MCF 10A (cell line): ENCODE measurements around the gene SH2B3. TPM values are rescaled to one million over a fixed set of nuclear protein-coding genes. Genes with fewer than 3 reads are reported as not detected.

Source experiments
- BruUV-seq: library from RNA; stranded (reverse); fragments of 400-500 nt; replicated peaks from 2 replicates; lab custom pipeline; 2021; lab: Mats Ljungman, UMichigan
- CTCF ChIA-PET: fragments of 300-600 bp; sonication (Branson Sonifier 250); formaldehyde crosslinking; extraction: SDS; loops from one replicate; lab custom pipeline; 2021; ENCODE audit warnings: antibody characterized with exemption, inconsistent platforms; lab: Yijun Ruan, JAX
- POLR2A ChIA-PET: fragments of 300-600, 350-650 bp; sonication (Branson Sonifier 250); formaldehyde crosslinking; extraction: SDS; loops from one replicate; lab custom pipeline; 2020; ENCODE audit warnings: antibody characterized with exemption, inconsistent platforms; lab: Yijun Ruan, JAX
- DNase-seq: peaks from one replicate; pipeline ENCODE4 v3.0.0-alpha.2; 2018; ENCODE audit not compliant: unreplicated experiment
- H3K27ac Mint-ChIP-seq: one replicate; pipeline ENCODE4 v1.8.0; 2022; ENCODE audit warnings: mild to moderate bottlenecking, low read depth, mixed read lengths; ENCODE audit not compliant: unreplicated experiment
- H3K27me3 Mint-ChIP-seq: one replicate; pipeline ENCODE4 v1.8.0; 2022; ENCODE audit warnings: mixed read lengths; ENCODE audit not compliant: insufficient read depth, unreplicated experiment
- H3K36me3 Mint-ChIP-seq: one replicate; pipeline ENCODE4 v1.8.0; 2022; ENCODE audit warnings: mild to moderate bottlenecking, moderate library complexity, mixed read lengths; ENCODE audit not compliant: insufficient read depth, unreplicated experiment
- H3K4me1 Mint-ChIP-seq: one replicate; pipeline ENCODE4 v1.8.0; 2022; ENCODE audit warnings: mixed read lengths; ENCODE audit not compliant: insufficient read depth, unreplicated experiment
- H3K4me3 Mint-ChIP-seq: one replicate; pipeline ENCODE4 v1.8.0; 2022; ENCODE audit warnings: mild to moderate bottlenecking, moderate library complexity, mixed read lengths; ENCODE audit not compliant: unreplicated experiment
- H3K9me3 Mint-ChIP-seq: one replicate; pipeline ENCODE4 v1.8.0; 2022; ENCODE audit warnings: mixed read lengths; ENCODE audit not compliant: unreplicated experiment
- intact Hi-C: fragments of 100-400 bp; cut with micrococcal nuclease; formaldehyde crosslinking; loops from 2 replicates; pipeline ENCODE4 v1.14.1; 2022
- total RNA-seq: library from RNA; stranded (reverse); gene quantifications from 2 replicates; pipeline ENCODE4 v1.2.3, GENCODE V29; 2022
- TF ChIP-seq, protein P1 (sequence below): fragments of 200-600 bp; IDR thresholded peaks from one replicate; pipeline ENCODE4 v1.8.0; 2022; ENCODE audit warnings: antibody characterized with exemption, mild to moderate bottlenecking; ENCODE audit not compliant: unreplicated experiment

Gene SH2B3
- total RNA-seq, 1 experiment from 2014 or later: 5.1 TPM

DNA sequence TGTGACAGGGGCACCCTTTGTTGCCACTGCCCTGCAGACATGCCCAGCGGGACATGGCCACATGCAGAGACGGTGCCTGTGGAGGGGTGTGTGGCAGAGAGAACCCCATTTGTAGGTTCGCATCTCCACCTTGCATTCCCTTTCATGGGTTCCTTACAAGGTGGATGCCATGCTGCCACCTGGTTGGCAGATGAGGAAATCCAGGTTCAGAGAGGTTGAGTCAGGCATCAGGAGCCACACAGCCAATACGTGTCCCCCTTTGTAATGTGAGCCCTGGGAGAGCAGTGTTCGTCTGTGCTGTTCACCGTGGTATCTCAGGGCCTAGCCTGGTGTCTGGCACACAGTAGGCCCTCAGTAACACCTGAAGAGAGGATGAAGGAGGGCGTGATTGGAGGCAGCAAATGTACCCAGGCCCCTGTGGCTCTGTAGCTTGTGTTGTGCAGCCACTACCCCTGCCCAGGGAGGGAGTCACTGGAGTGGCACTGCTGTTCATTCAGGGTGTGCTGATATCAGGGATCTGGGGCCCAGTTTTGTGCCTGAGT lies 9.1 kb downstream of the SH2B3 start:
- CTCF ChIA-PET: no interaction called here

DNA sequence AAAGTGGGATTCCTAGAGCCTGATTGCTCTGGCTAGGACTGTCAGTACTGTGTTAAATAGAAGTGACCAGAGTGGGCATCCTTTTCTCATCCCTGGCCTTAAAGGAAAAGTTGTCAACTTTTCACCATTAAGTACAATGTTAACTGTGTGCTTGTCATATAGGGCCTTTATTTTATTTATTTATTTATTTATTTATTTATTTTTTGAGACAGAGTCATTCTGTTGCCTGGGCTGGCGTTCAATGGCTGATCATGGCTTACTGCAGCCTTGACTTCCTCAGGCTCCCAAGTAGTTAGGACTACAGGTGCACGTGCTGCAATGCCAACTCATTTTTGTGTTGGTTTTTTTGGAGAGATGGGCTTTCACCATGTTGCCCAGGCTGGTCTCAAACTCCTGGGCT lies 11.6 kb downstream of the SH2B3 start:
- TF ChIP-seq, protein P1, sequence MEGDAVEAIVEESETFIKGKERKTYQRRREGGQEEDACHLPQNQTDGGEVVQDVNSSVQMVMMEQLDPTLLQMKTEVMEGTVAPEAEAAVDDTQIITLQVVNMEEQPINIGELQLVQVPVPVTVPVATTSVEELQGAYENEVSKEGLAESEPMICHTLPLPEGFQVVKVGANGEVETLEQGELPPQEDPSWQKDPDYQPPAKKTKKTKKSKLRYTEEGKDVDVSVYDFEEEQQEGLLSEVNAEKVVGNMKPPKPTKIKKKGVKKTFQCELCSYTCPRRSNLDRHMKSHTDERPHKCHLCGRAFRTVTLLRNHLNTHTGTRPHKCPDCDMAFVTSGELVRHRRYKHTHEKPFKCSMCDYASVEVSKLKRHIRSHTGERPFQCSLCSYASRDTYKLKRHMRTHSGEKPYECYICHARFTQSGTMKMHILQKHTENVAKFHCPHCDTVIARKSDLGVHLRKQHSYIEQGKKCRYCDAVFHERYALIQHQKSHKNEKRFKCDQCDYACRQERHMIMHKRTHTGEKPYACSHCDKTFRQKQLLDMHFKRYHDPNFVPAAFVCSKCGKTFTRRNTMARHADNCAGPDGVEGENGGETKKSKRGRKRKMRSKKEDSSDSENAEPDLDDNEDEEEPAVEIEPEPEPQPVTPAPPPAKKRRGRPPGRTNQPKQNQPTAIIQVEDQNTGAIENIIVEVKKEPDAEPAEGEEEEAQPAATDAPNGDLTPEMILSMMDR: no peak
- POLR2A ChIA-PET: no interaction called here
- peaks cover 8% of the 10 kb centered on the region for H3K4me1 Mint-ChIP-seq
- CTCF ChIA-PET: no interaction called here
- H3K4me3 Mint-ChIP-seq: no peak overlapping the region
- intact Hi-C loops: no loop called here
- no peaks in the 10 kb centered on the region for H3K27me3 Mint-ChIP-seq
- no peaks in the 10 kb centered on the region for H3K9me3 Mint-ChIP-seq
- no peak for DNase-seq
- peaks cover 4% of the 10 kb centered on the region for H3K36me3 Mint-ChIP-seq
- BruUV-seq: no TSS peak
- H3K27ac Mint-ChIP-seq: no peak overlapping the region

More for the DNA sequence above, 9.1 kb downstream of the SH2B3 start:
- Mint-ChIP-seq H3K4me1 (peaks cover 8% of the 10 kb centered on the region), H3K9me3 (no peaks in the 10 kb centered on the region), H3K27me3 (no peaks in the 10 kb centered on the region), H3K36me3 (no peaks in the 10 kb centered on the region), H3K27ac (no peak overlapping the region), H3K4me3 (no peak overlapping the region)
- POLR2A ChIA-PET: no interaction called here
- no peak for DNase-seq
- intact Hi-C loops: no loop called here
- TF ChIP-seq, protein P1: no peak
- BruUV-seq: no TSS peak

DNA sequence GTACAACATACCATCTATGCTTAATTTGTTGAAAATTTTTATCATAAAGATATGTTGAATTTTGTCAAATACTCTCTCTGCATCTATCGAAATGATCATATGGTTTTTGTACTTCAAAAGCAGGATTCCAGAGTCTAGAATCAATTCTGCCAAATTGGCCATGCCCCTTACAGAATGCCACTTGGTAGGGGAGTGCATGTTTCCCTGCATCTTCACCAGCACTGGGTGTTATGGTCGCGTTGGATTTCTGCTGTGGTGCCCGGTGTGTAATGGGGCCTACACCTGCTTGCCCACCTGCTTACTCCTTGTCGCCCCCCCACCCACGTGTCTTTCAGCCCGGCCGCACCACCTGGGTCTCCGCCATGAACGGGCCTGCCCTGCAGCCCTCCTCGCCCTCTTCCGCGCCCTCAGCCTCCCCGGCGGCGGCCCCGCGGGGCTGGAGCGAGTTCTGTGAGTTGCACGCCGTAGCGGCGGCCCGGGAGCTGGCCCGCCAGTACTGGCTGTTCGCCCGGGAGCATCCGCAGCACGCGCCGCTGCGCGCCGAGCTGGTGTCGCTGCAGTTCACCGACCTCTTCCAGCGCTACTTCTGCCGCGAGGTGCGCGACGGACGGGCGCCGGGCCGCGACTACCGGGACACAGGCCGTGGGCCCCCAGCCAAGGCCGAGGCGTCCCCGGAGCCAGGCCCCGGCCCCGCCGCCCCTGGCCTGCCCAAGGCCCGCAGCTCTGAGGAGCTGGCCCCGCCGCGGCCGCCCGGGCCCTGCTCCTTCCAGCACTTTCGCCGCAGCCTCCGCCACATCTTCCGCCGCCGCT lies 12.3 kb downstream of the SH2B3 start:
- ChIA-PET POLR2A (no interaction called here), CTCF (no interaction called here)

DNA sequence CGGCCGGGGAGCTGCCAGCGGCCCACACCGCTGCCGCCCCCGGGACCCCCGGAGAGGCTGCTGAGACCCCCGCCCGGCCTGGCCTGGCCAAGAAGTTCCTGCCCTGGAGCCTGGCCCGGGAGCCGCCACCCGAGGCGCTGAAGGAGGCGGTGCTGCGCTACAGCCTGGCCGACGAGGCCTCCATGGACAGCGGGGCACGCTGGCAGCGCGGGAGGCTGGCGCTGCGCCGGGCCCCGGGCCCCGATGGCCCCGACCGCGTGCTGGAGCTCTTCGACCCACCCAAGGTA lies 12.8 kb downstream of the SH2B3 start:
- no peak overlapping the region for H3K4me3 Mint-ChIP-seq
- peaks cover 4% of the 10 kb centered on the region for H3K36me3 Mint-ChIP-seq
- ChIA-PET CTCF (interaction anchor here (0.5 to 1.4 kb wide), 2 partner anchors 22 to 1177 kb away, joined by 3 to 7 read pairs; no protein-coding TSS in a partner anchor), POLR2A (no interaction called here)
- TF ChIP-seq, protein P1: no peak
- BruUV-seq: no TSS peak
- H3K27ac Mint-ChIP-seq: no peak overlapping the region
- peaks cover 4% of the 10 kb centered on the region for H3K4me1 Mint-ChIP-seq
- no peak for DNase-seq
- no peaks in the 10 kb centered on the region for H3K27me3 Mint-ChIP-seq
- intact Hi-C loops: no loop called here
- H3K9me3 Mint-ChIP-seq: no peaks in the 10 kb centered on the region

More for the DNA sequence above, 12.3 kb downstream of the SH2B3 start:
- H3K36me3 Mint-ChIP-seq: peaks cover 4% of the 10 kb centered on the region
- no peak for DNase-seq
- H3K4me1 Mint-ChIP-seq: peaks cover 8% of the 10 kb centered on the region
- no peak overlapping the region for H3K4me3 Mint-ChIP-seq
- TF ChIP-seq, protein P1: no peak
- H3K27me3 Mint-ChIP-seq: no peaks in the 10 kb centered on the region
- no peak overlapping the region for H3K27ac Mint-ChIP-seq
- H3K9me3 Mint-ChIP-seq: no peaks in the 10 kb centered on the region
- intact Hi-C loops: no loop called here
- BruUV-seq: no TSS peak
